Measurements from ENCODE around the gene ZNF761.

DNA sequence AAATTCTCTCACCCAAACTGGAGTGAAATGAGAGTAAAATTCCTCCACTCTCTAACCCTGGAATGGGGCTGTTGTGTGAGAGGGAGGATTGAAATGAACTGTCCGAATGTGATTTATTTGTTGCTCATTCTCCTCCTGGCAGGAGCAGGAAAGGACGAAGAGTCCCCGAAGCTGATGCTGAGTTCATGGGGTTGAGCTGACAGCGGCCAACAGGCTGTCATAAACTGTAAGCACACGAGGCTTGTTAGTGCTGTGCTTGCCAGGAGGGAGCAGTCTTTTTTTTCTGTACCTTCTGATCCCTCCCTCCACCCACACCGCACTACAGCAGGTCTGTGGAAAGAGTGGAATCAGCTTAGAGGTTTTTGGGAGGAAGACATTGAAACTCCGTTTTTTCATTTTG lies 73.1 kb downstream of the ZNF761 start:
- TF ChIP-seq SIN3A (IDR thresholded peaks at IDR 0.05; ENCODE audit: borderline replicate concordance, insufficient read depth, low read length) (no peak), POLR2AphosphoS5 (IDR thresholded peaks at IDR 0.05; ENCODE audit: low read depth, low read length) (no peak), FOXP2 (optimal IDR thresholded peaks at IDR 0.05; ENCODE audit: borderline replicate concordance, extremely low read depth, extremely low read length, insufficient read depth) (no peak), TAF1 (IDR thresholded peaks at IDR 0.05; ENCODE audit: borderline replicate concordance, insufficient read depth, low read length) (no peak)
- TF ChIP-seq, protein P1, sequence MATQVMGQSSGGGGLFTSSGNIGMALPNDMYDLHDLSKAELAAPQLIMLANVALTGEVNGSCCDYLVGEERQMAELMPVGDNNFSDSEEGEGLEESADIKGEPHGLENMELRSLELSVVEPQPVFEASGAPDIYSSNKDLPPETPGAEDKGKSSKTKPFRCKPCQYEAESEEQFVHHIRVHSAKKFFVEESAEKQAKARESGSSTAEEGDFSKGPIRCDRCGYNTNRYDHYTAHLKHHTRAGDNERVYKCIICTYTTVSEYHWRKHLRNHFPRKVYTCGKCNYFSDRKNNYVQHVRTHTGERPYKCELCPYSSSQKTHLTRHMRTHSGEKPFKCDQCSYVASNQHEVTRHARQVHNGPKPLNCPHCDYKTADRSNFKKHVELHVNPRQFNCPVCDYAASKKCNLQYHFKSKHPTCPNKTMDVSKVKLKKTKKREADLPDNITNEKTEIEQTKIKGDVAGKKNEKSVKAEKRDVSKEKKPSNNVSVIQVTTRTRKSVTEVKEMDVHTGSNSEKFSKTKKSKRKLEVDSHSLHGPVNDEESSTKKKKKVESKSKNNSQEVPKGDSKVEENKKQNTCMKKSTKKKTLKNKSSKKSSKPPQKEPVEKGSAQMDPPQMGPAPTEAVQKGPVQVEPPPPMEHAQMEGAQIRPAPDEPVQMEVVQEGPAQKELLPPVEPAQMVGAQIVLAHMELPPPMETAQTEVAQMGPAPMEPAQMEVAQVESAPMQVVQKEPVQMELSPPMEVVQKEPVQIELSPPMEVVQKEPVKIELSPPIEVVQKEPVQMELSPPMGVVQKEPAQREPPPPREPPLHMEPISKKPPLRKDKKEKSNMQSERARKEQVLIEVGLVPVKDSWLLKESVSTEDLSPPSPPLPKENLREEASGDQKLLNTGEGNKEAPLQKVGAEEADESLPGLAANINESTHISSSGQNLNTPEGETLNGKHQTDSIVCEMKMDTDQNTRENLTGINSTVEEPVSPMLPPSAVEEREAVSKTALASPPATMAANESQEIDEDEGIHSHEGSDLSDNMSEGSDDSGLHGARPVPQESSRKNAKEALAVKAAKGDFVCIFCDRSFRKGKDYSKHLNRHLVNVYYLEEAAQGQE (IDR thresholded peaks at IDR 0.05; ENCODE audit: insufficient read depth in 1 of 2, low read depth in 2 of 2, low read length in 2 of 2), result no peak
